GM18498 (cell line): ENCODE data around the gene KCNJ16.
A peak's percentile ranks its signal among the peaks of the same experiment; 100 is the strongest.

Experiments used
- ATAC-seq: cut with Tn5 transposase; IDR thresholded peaks from one replicate; pipeline ENCODE4 v1.9.1; 2021; ENCODE audit warnings: mild to moderate bottlenecking, moderate library complexity; ENCODE audit not compliant: unreplicated experiment

KCNJ16 gene

GRCh38 chr17:70095455-70095854 lies 20.4 kb downstream of the KCNJ16 start:
- ATAC-seq: no peak

GRCh38 chr17:70096861-70097260 lies 21.8 kb downstream of the KCNJ16 start:
- ATAC-seq: no peak

GRCh38 chr17:70098030-70098429 lies 23.0 kb downstream of the KCNJ16 start:
- ATAC-seq: no peak

GRCh38 chr17:70099294-70099693 lies 24.3 kb downstream of the KCNJ16 start:
- ATAC-seq: no peak

GRCh38 chr17:70099884-70100283 lies 24.9 kb downstream of the KCNJ16 start:
- no peak for ATAC-seq

- ATAC-seq: no peak
Observed at GRCh38 chr17:70100983-70101382, 26.0 kb downstream of the KCNJ16 start.

- no peak for ATAC-seq
Observed at GRCh38 chr17:70102531-70102930, 27.5 kb downstream of the KCNJ16 start.

- ATAC-seq: no peak
Observed at GRCh38 chr17:70104791-70105523, 29.9 kb downstream of the KCNJ16 start.

GRCh38 chr17:70105641-70106040 lies 30.6 kb downstream of the KCNJ16 start:
- no peak for ATAC-seq

GRCh38 chr17:70106551-70106950 lies 31.5 kb downstream of the KCNJ16 start:
- ATAC-seq: no peak

- no peak for ATAC-seq
Observed at GRCh38 chr17:70107441-70107840, 32.4 kb downstream of the KCNJ16 start.

- no peak for ATAC-seq
Observed at GRCh38 chr17:70107904-70108565, 33.0 kb downstream of the KCNJ16 start.

- no peak for ATAC-seq
Observed at GRCh38 chr17:70109497-70109896, 34.5 kb downstream of the KCNJ16 start.

GRCh38 chr17:70110443-70110880 lies 35.4 kb downstream of the KCNJ16 start:
- ATAC-seq: no peak

- no peak for ATAC-seq
Observed at GRCh38 chr17:70111201-70111600, 36.2 kb downstream of the KCNJ16 start.

GRCh38 chr17:70114405-70114804 lies 39.4 kb downstream of the KCNJ16 start:
- no peak for ATAC-seq

GRCh38 chr17:70115126-70115525 lies 40.1 kb downstream of the KCNJ16 start:
- ATAC-seq: no peak

- no peak for ATAC-seq
Observed at GRCh38 chr17:70116919-70117318, 41.9 kb downstream of the KCNJ16 start.

- ATAC-seq: no peak
Observed at GRCh38 chr17:70119545-70119944, 44.5 kb downstream of the KCNJ16 start.

GRCh38 chr17:70119983-70120382 lies 45.0 kb downstream of the KCNJ16 start:
- ATAC-seq: no peak

GRCh38 chr17:70120425-70120824 lies 45.4 kb downstream of the KCNJ16 start:
- peak; percentile 56 for ATAC-seq

- no peak for ATAC-seq
Observed at GRCh38 chr17:70121126-70121525, 46.1 kb downstream of the KCNJ16 start.
